Panc1 (cell line): Measurements from ENCODE around the gene DYRK3. TPM values are rescaled to one million over a fixed set of nuclear protein-coding genes. Genes with fewer than 3 reads are reported as not detected.

Source experiments
- ATAC-seq: fragments of 200-7000 bp; cut with Tn5 transposase; 2 replicates; pipeline ENCODE4 v1.9.1; 2020; ENCODE audit warnings: mild to moderate bottlenecking, moderate library complexity
- BruUV-seq: library from RNA; stranded (reverse); fragments of 400-500 nt; replicated peaks from 2 replicates; lab custom pipeline; 2021; lab: Mats Ljungman, UMichigan
- CTCF ChIA-PET: fragments of 300-600 bp; sonication (Branson Sonifier 250); formaldehyde crosslinking; loops from one replicate; lab custom pipeline; 2022; ENCODE audit warnings: antibody characterized with exemption; lab: Charles Lee
- POLR2A ChIA-PET: fragments of 300-600 bp; sonication (Branson Sonifier 250); formaldehyde crosslinking; loops from one replicate; lab custom pipeline; 2022; ENCODE audit warnings: antibody characterized with exemption; lab: Charles Lee
- DNase-seq: peaks from one replicate; pipeline ENCODE4 v3.0.0-alpha.2; 2010; ENCODE audit warnings: low read depth, low spot score
- H3K27ac ChIP-seq: 2 replicates; pipeline ENCODE4 v1.5.1; 2011; ENCODE audit warnings: mild to moderate bottlenecking, low read length, inconsistent platforms
- H3K27me3 ChIP-seq: fragments of 200-500 bp; sonication (Bioruptor generic); 2 replicates; pipeline ENCODE4 v1.6.0; 2014; ENCODE audit warnings: low read length, inconsistent platforms; ENCODE audit not compliant: control insufficient read depth, insufficient read depth
- H3K36me3 ChIP-seq: fragments of 200-500 bp; sonication (Bioruptor generic); 2 replicates; pipeline ENCODE4 v1.5.1; 2014; ENCODE audit warnings: inconsistent platforms, mild to moderate bottlenecking, low read length, moderate library complexity; ENCODE audit not compliant: control insufficient read depth, insufficient read depth
- H3K4me1 ChIP-seq: 2 replicates; pipeline ENCODE4 v1.5.1; 2011; ENCODE audit warnings: inconsistent platforms, mild to moderate bottlenecking, low read length, moderate library complexity; ENCODE audit not compliant: control insufficient read depth, insufficient read depth
- H3K4me3 ChIP-seq, 2 experiments: 2 replicates each; pipeline ENCODE4 v1.5.1; 2011 to 2012; ENCODE audit warnings: low read depth in 2 of 2, low read length in 2 of 2, mild to moderate bottlenecking in 2 of 2, inconsistent platforms in 1 of 2, moderate library complexity in 1 of 2
- H3K9me3 ChIP-seq: fragments of 200-500 bp; sonication (Bioruptor generic); 2 replicates; pipeline ENCODE4 v1.5.1; 2014; ENCODE audit warnings: low read depth, mild to moderate bottlenecking, inconsistent platforms, low read length, moderate library complexity; ENCODE audit not compliant: control insufficient read depth, insufficient read depth
- CTCF ChIP-seq: fragments of 450-650 bp; IDR thresholded peaks from 2 replicates; pipeline ENCODE4 v1.5.1; 2017; ENCODE audit warnings: mild to moderate bottlenecking
- POLR2AphosphoS5 ChIP-seq: IDR thresholded peaks from 2 replicates; pipeline ENCODE4 v1.6.1; 2012; ENCODE audit warnings: mild to moderate bottlenecking, low read depth, low read length, moderate library complexity
- REST ChIP-seq, 2 experiments: IDR thresholded peaks; 2 replicates each; pipeline ENCODE4 v1.6.1; 2011 to 2012; ENCODE audit warnings: low read depth in 2 of 2, control low read depth in 1 of 2, low read length in 1 of 2, mild to moderate bottlenecking in 1 of 2, moderate library complexity in 1 of 2; ENCODE audit not compliant: insufficient read depth in 1 of 2
- SIN3A ChIP-seq: IDR thresholded peaks from 2 replicates; pipeline ENCODE4 v1.6.1; 2012; ENCODE audit warnings: low read depth, mild to moderate bottlenecking, low read length, moderate library complexity, borderline replicate concordance; ENCODE audit not compliant: insufficient read depth
- TCF7L2 ChIP-seq: IDR thresholded peaks from 2 replicates; pipeline ENCODE4 v1.6.1; 2011; ENCODE audit warnings: mild to moderate bottlenecking, low read depth, low read length, inconsistent platforms
- in situ Hi-C: cut with HindIII; loops from 2 replicates; pipeline ENCODE4 v1.10.0; 2016; ENCODE audit warnings: low sequenced_read_pairs, low pct_unique_long_range_greater_than_20kb
- intact Hi-C: fragments of 100-400 bp; cut with micrococcal nuclease; formaldehyde crosslinking; loops from one replicate; pipeline ENCODE4 v1.10.0; 2022; ENCODE audit not compliant: unreplicated experiment
- total RNA-seq: library from RNA; stranded (reverse); gene quantifications from one replicate; pipeline ENCODE4 v1.2.1, GENCODE V29; 2021; ENCODE audit not compliant: unreplicated experiment

Gene DYRK3
- total RNA-seq, 1 experiment from 2014 or later, result 12.0 TPM

GRCh38 chr1:206660136-206660535 is 24.8 kb downstream of the DYRK3 start:
- Histone ChIP-seq H3K4me1 (no peaks in the 10 kb centered on the region), H3K36me3 (no peaks in the 10 kb centered on the region), H3K27me3 (peaks cover 6% of the 10 kb centered on the region; the same call in 1 of the 2 replicates), H3K4me3 (no peak overlapping the region), H3K9me3 (no peaks in the 10 kb centered on the region), H3K27ac (no peak overlapping the region)
- CTCF ChIA-PET, result no interaction called here
- ATAC-seq (no peak), DNase-seq (no peak)
- BruUV-seq, result no TSS peak
- in situ Hi-C loops (no loop called here), intact Hi-C loops (no loop called here)
- TF ChIP-seq CTCF (no peak), POLR2AphosphoS5 (no peak), TCF7L2 (no peak)
- POLR2A ChIA-PET, result no interaction called here

- DNase-seq, result no peak
- Histone ChIP-seq H3K4me3 (no peak overlapping the region), H3K36me3 (no peaks in the 10 kb centered on the region), H3K4me1 (no peaks in the 10 kb centered on the region), H3K27ac (no peak overlapping the region), H3K9me3 (no peaks in the 10 kb centered on the region), H3K27me3 (peaks cover 11% of the 10 kb centered on the region; the same call in 1 of the 2 replicates)
- in situ Hi-C loops, result no loop called here
- TF ChIP-seq TCF7L2 (no peak), CTCF (no peak), REST (IDR thresholded peaks at IDR 0.05; ENCODE audit: insufficient read depth in 1 of 2, low read depth in 2 of 2, low read length in 1 of 2) (no peak), SIN3A (no peak), POLR2AphosphoS5 (no peak)
- CTCF ChIA-PET, result no interaction called here
- POLR2A ChIA-PET, result no interaction called here
- intact Hi-C loops, result no loop called here
- no peak for ATAC-seq
- no TSS peak for BruUV-seq
Measured at GRCh38 chr1:206661161-206661820, 26.0 kb downstream of the DYRK3 start.
